Lung (tissue), 12 donors: ENCODE results near the gene EYS. TPM values are rescaled to one million over a fixed set of nuclear protein-coding genes. Genes with fewer than 3 reads are reported as not detected.

Experiments
- ATAC-seq: fragments of 200-7000 bp; cut with Tn5 transposase; one replicate; pipeline ENCODE4 v1.9.1; 2020; ENCODE audit warnings: moderate number of reproducible peaks; ENCODE audit not compliant: insufficient read depth, low FRiP score
- DNase-seq, 3 donors: peaks; one replicate each; pipeline ENCODE4 v3.0.0-alpha.2; 2013 to 2017
- H3K27ac ChIP-seq, 2 donors: one replicate each; pipeline ENCODE4 v1.5.1; 2013; ENCODE audit warnings: mild to moderate bottlenecking in 2 of 2, moderate library complexity in 2 of 2, control low read depth in 1 of 2, inconsistent platforms in 1 of 2, low read depth in 1 of 2, low read length in 1 of 2
- H3K27me3 ChIP-seq, 3 donors: one replicate each; pipeline ENCODE4 v1.5.1; 2013; ENCODE audit warnings: low read length in 2 of 3; ENCODE audit not compliant: control insufficient read depth in 3 of 3, insufficient read depth in 3 of 3
- H3K36me3 ChIP-seq, 4 donors: one replicate each; pipeline ENCODE4 v1.5.1; 2013; ENCODE audit warnings: low read length in 4 of 4, mild to moderate bottlenecking in 1 of 4, moderate library complexity in 1 of 4; ENCODE audit not compliant: control insufficient read depth in 4 of 4, insufficient read depth in 4 of 4
- H3K4me1 ChIP-seq, 5 donors: one replicate each; pipeline ENCODE4 v1.5.1; 2013; ENCODE audit warnings: low read length in 5 of 5, mild to moderate bottlenecking in 2 of 5, moderate library complexity in 1 of 5; ENCODE audit not compliant: control insufficient read depth in 5 of 5, insufficient read depth in 5 of 5
- H3K4me3 ChIP-seq: one replicate; pipeline ENCODE4 v1.5.1; 2013; ENCODE audit warnings: mild to moderate bottlenecking, control low read depth, moderate library complexity
- H3K9ac ChIP-seq, 2 donors: one replicate each; pipeline ENCODE4 v1.5.1; 2013; ENCODE audit warnings: low read length in 2 of 2, control low read depth in 1 of 2; ENCODE audit not compliant: insufficient read depth in 1 of 2
- H3K9me3 ChIP-seq, 4 donors: one replicate each; pipeline ENCODE4 v1.5.1; 2013; ENCODE audit warnings: low read length in 3 of 4, mild to moderate bottlenecking in 1 of 4, moderate library complexity in 1 of 4; ENCODE audit not compliant: control insufficient read depth in 4 of 4, insufficient read depth in 3 of 4
- CTCF ChIP-seq: IDR thresholded peaks from 2 replicates; pipeline ENCODE4 v1.5.1; 2012; ENCODE audit warnings: mild to moderate bottlenecking; ENCODE audit errors: control extremely low read depth, extremely low read depth
- WGBS, 2 donors: extraction: QIAGEN DNeasy Blood & Tissue Kit; methylation state at CpG; one replicate each; pipeline ENCODE4 v1.1.7; 2013; 5-methylcytosine and 5-hydroxymethylcytosine counted together
- polyA plus RNA-seq, 2 donors: library from polyadenylated mRNA; stranded (reverse); fragments of 200-250 nt; gene quantifications; one replicate each; pipeline ENCODE4 v1.2.1, GENCODE V29; 2013
- total RNA-seq, 2 donors: library from RNA; depleted of rRNA in 1 of 2; stranded (reverse); fragments of >200 nt in 1 of 2; gene quantifications; one replicate each; pipeline ENCODE4 v1.2.1, GENCODE V29; 2014 to 2021
- donor health status: control.
- donor health status: control.
- donor health status: Bipolar disorder and iron deficiency.
- donor health status: healthy.
- donor health status: DM: yes; HTN: yes; CAD: no.

Gene EYS
- total and polyA plus RNA-seq, 4 donors, result 0.06 to 0.34 (median 0.12) TPM

- H3K9me3 ChIP-seq, result no peaks in the 10 kb centered on the region
- no peak overlapping the region for H3K27ac ChIP-seq
- no peak for TF ChIP-seq CTCF
- no peak overlapping the region for H3K4me3 ChIP-seq
- WGBS, 2 donors, result 82 to 90% methylated on average over 3 of the region's 3 CpGs
- H3K36me3 ChIP-seq, result no peaks in the 10 kb centered on the region
- DNase-seq (no peak), ATAC-seq (no peak)
- H3K4me1 ChIP-seq, result no peaks in the 10 kb centered on the region
- no peak overlapping the region for H3K9ac ChIP-seq
- H3K27me3 ChIP-seq, result no peaks in the 10 kb centered on the region
These were observed 1972.1 kb downstream of the EYS start for GRCh38 chr6:63734923-63735322.

DNA sequence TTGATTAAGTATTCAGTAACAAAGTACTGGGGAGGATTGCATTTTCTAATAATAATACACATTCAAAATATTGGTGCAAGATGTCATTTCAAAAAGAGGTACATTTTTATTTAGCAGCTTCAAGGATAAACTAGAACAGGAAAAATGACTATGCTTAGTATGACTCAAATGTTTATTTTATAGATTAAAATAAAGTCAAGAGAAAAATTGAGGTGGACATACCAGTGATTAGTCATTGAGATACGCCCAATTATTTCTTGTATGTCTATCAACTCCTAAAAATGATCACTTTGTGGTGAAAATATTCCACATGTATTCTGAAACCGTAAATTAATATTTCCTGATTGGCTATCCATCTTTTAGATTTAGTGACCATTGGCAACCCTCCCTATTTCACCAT lies 1974.7 kb downstream of the EYS start:
- Histone ChIP-seq H3K4me1 (no peaks in the 10 kb centered on the region), H3K27me3 (no peaks in the 10 kb centered on the region), H3K36me3 (no peaks in the 10 kb centered on the region), H3K9ac (no peak overlapping the region), H3K9me3 (no peaks in the 10 kb centered on the region), H3K4me3 (no peak overlapping the region), H3K27ac (no peak overlapping the region)
- TF ChIP-seq CTCF, result no peak
- WGBS, 2 donors, result 67 to 87% methylated on average over 2 of the region's 2 CpGs
- DNase-seq, result no peak
- ATAC-seq, result no peak

- Histone ChIP-seq H3K4me1 (no peaks in the 10 kb centered on the region), H3K27ac (no peak overlapping the region), H3K9ac (no peak overlapping the region), H3K36me3 (no peaks in the 10 kb centered on the region), H3K4me3 (no peak overlapping the region), H3K27me3 (no peaks in the 10 kb centered on the region), H3K9me3 (no peaks in the 10 kb centered on the region)
- ATAC-seq (no peak), DNase-seq (no peak)
- 88 to 92% methylated on average over 3 of the region's 3 CpGs for WGBS, 2 donors
- TF ChIP-seq CTCF, result no peak
These were observed 1975.1 kb downstream of the EYS start for GRCh38 chr6:63731930-63732329.

- no peaks in the 10 kb centered on the region for H3K9me3 ChIP-seq
- no peaks in the 10 kb centered on the region for H3K27me3 ChIP-seq
- H3K36me3 ChIP-seq, result no peaks in the 10 kb centered on the region
- ATAC-seq, result no peak
- DNase-seq, result no peak
- H3K4me3 ChIP-seq, result no peak overlapping the region
- H3K9ac ChIP-seq, result no peak overlapping the region
- no peak overlapping the region for H3K27ac ChIP-seq
- no peaks in the 10 kb centered on the region for H3K4me1 ChIP-seq
- TF ChIP-seq CTCF, result no peak
These were observed 1976.7 kb downstream of the EYS start for GRCh38 chr6:63730311-63730710.
